ENCODE results near the gene H6PD.
"Not testable (repeated sequence)": the region's sequence is repeated elsewhere in the genome, so short reads cannot be mapped to it uniquely, and the experiment has no call there.

GRCh38 chr1:9299571-9300541 is 65.3 kb downstream of the H6PD start:
- TF ChIP-seq, protein P1, sequence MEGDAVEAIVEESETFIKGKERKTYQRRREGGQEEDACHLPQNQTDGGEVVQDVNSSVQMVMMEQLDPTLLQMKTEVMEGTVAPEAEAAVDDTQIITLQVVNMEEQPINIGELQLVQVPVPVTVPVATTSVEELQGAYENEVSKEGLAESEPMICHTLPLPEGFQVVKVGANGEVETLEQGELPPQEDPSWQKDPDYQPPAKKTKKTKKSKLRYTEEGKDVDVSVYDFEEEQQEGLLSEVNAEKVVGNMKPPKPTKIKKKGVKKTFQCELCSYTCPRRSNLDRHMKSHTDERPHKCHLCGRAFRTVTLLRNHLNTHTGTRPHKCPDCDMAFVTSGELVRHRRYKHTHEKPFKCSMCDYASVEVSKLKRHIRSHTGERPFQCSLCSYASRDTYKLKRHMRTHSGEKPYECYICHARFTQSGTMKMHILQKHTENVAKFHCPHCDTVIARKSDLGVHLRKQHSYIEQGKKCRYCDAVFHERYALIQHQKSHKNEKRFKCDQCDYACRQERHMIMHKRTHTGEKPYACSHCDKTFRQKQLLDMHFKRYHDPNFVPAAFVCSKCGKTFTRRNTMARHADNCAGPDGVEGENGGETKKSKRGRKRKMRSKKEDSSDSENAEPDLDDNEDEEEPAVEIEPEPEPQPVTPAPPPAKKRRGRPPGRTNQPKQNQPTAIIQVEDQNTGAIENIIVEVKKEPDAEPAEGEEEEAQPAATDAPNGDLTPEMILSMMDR (IDR thresholded peaks at IDR 0.05), result not testable (repeated sequence)
- not testable (repeated sequence) for TF ChIP-seq POLR2A (IDR thresholded peaks at IDR 0.05)

Data from gastroesophageal sphincter (tissue), 3 donors.